WTC11 (cell line): Measurements from ENCODE around the gene GSG1L. TPM values are rescaled to one million over a fixed set of nuclear protein-coding genes. Genes with fewer than 3 reads are reported as not detected.

ENCODE experiments used
- ATAC-seq: fragments of 200-7000 bp; cut with Tn5 transposase; 2 replicates; pipeline ENCODE4 v1.10.0; 2021; ENCODE audit warnings: mild to moderate bottlenecking, moderate library complexity
- CTCF ChIA-PET: fragments of 300-600 bp; sonication (Branson Sonifier 250); formaldehyde crosslinking; loops from one replicate; lab custom pipeline; 2021; ENCODE audit warnings: antibody characterized with exemption; lab: Charles Lee
- POLR2A ChIA-PET: fragments of 350-600 bp; sonication (Branson Sonifier 250); formaldehyde crosslinking; loops from one replicate; lab custom pipeline; 2021; ENCODE audit warnings: antibody characterized with exemption; lab: Charles Lee
- DNase-seq: peaks from one replicate; pipeline ENCODE4 v3.0.0; 2021; ENCODE audit warnings: low spot score
- H3K27ac Mint-ChIP-seq: 2 replicates; pipeline ENCODE4 v1.8.0; 2021; ENCODE audit warnings: mixed read lengths
- H3K27me3 Mint-ChIP-seq: 2 replicates; pipeline ENCODE4 v1.8.0; 2021; ENCODE audit warnings: low read depth, mild to moderate bottlenecking, moderate library complexity, mixed read lengths
- H3K36me3 Mint-ChIP-seq: 2 replicates; pipeline ENCODE4 v1.8.0; 2021; ENCODE audit warnings: mixed read lengths
- H3K4me1 Mint-ChIP-seq: 2 replicates; pipeline ENCODE4 v1.8.0; 2022; ENCODE audit warnings: mixed read lengths
- H3K4me3 Mint-ChIP-seq: 2 replicates; pipeline ENCODE4 v1.8.0; 2021; ENCODE audit warnings: mild to moderate bottlenecking, moderate library complexity, mixed read lengths
- H3K9me3 Mint-ChIP-seq: 2 replicates; pipeline ENCODE4 v1.8.0; 2021; ENCODE audit warnings: mixed read lengths
- ATF6 ChIP-seq: sonication (generic); formaldehyde crosslinking; IDR thresholded peaks from 2 replicates; pipeline ENCODE4 v1.8.1; 2023; ENCODE audit warnings: mild to moderate bottlenecking, missing genetic modification reagents
- CREM ChIP-seq: sonication (generic); formaldehyde crosslinking; IDR thresholded peaks from 2 replicates; pipeline ENCODE4 v1.8.1; 2022; ENCODE audit warnings: mild to moderate bottlenecking, missing genetic modification reagents, moderate library complexity
- CTCF ChIP-seq: fragments of 200-600 bp; IDR thresholded peaks from 2 replicates; pipeline ENCODE4 v1.8.0; 2022; ENCODE audit warnings: antibody characterized with exemption
- ESRRA ChIP-seq: sonication (generic); formaldehyde crosslinking; IDR thresholded peaks from 2 replicates; pipeline ENCODE4 v1.8.1; 2022; ENCODE audit warnings: mild to moderate bottlenecking, missing genetic modification reagents, borderline replicate concordance
- HMGA2 ChIP-seq: fragments of 250-450 bp; sonication (Bioruptor Pico); IDR thresholded peaks from 2 replicates; pipeline ENCODE4 v1.4.0; 2021; ENCODE audit warnings: mild to moderate bottlenecking, moderate library complexity
- MLX ChIP-seq: sonication (generic); formaldehyde crosslinking; IDR thresholded peaks from 2 replicates; pipeline ENCODE4 v1.8.1; 2023; ENCODE audit warnings: mild to moderate bottlenecking, missing genetic modification reagents, moderate library complexity
- NFATC4 ChIP-seq: fragments of 250-450 bp; sonication (Bioruptor Pico); IDR thresholded peaks from 2 replicates; pipeline ENCODE4 v1.9.0; 2021; ENCODE audit warnings: mild to moderate bottlenecking
- NFE2L1 ChIP-seq: sonication (generic); formaldehyde crosslinking; IDR thresholded peaks from 2 replicates; pipeline ENCODE4 v1.8.1; 2023; ENCODE audit warnings: missing genetic modification reagents
- NR1H2 ChIP-seq: sonication (generic); formaldehyde crosslinking; IDR thresholded peaks from 2 replicates; pipeline ENCODE4 v1.9.0; 2021; ENCODE audit warnings: mild to moderate bottlenecking, moderate library complexity, missing genetic modification reagents
- RELA ChIP-seq: sonication (generic); formaldehyde crosslinking; IDR thresholded peaks from 2 replicates; pipeline ENCODE4 v1.8.1; 2022; ENCODE audit warnings: missing genetic modification reagents, mild to moderate bottlenecking, borderline replicate concordance
- SMAD4 ChIP-seq: sonication (generic); formaldehyde crosslinking; IDR thresholded peaks from 2 replicates; pipeline ENCODE4 v1.8.0; 2022; ENCODE audit warnings: mild to moderate bottlenecking, missing genetic modification reagents
- STAT6 ChIP-seq: sonication (generic); formaldehyde crosslinking; conservative IDR thresholded peaks from 2 replicates; pipeline ENCODE4 v1.8.1; 2023; ENCODE audit warnings: mild to moderate bottlenecking, low read depth, missing genetic modification reagents, moderate library complexity
- ZNF219 ChIP-seq: sonication (generic); formaldehyde crosslinking; IDR thresholded peaks from 2 replicates; pipeline ENCODE4 v1.8.0; 2023; ENCODE audit warnings: missing genetic modification reagents, mild to moderate bottlenecking, borderline replicate concordance
- ZNF263 ChIP-seq: sonication (generic); formaldehyde crosslinking; IDR thresholded peaks from 2 replicates; pipeline ENCODE4 v1.8.1; 2022; ENCODE audit warnings: low read depth, mild to moderate bottlenecking, moderate library complexity, missing genetic modification reagents
- total RNA-seq: library from RNA; stranded (reverse); gene quantifications from 3 replicates; pipeline ENCODE4 v1.2.3, GENCODE V29; 2021
- TF ChIP-seq, protein P1 (sequence below): sonication (generic); formaldehyde crosslinking; IDR thresholded peaks from 2 replicates; pipeline ENCODE4 v1.8.1; 2022; ENCODE audit warnings: missing genetic modification reagents, borderline replicate concordance
- TF ChIP-seq, protein P2 (sequence below): sonication (generic); formaldehyde crosslinking; IDR thresholded peaks from 2 replicates; pipeline ENCODE4 v1.8.1; 2022; ENCODE audit warnings: low read depth, mild to moderate bottlenecking, moderate library complexity, missing genetic modification reagents, borderline replicate concordance
- TF ChIP-seq, protein P3 (sequence below): sonication (generic); formaldehyde crosslinking; IDR thresholded peaks from 2 replicates; pipeline ENCODE4 v1.8.0; 2022; ENCODE audit warnings: missing genetic modification reagents

Gene GSG1L
- total RNA-seq, 1 experiment from 2014 or later, result 0.28 TPM

DNA sequence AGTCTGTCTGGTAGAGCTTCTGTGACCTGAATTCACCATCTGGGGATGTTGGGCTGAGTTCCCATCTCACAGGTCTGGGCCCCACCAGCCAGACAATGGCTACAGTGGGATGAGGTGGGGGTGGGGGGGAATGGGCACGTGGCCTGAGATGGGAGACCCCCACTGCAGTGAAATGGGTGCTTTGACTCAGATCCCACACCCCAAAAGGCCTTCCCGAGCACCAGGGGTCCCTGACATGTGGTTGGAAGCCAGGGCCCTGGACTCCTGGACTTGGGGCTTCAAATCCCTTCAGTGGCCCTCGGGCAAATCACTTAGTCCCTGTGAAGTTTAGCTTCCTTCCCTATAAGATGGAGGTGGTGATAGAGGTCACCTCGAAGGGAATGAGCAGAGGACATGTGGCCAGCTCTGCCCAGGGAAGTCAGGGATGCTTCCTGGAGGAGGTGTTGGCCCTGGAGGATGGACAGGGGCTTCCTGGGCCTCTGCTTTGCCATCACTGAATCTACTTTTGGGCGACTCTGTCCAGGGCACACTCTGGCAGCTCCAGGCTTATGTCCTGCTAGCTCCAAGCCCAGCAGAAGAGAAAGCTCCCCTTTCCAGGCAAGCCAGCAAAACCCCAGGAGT is 295.4 kb downstream of the GSG1L start:
- peaks cover 14% of the 10 kb centered on the region for H3K9me3 Mint-ChIP-seq

More for the DNA sequence above, 295.4 kb downstream of the GSG1L start:
- DNase-seq, result no peak
- ATAC-seq, result no peak
- H3K27ac Mint-ChIP-seq, result no peak overlapping the region
- TF ChIP-seq NFE2L1 (no peak), RELA (CRISPR knock-in tag) (no peak), ATF6 (CRISPR knock-in tag) (no peak), CTCF (no peak), ESRRA (no peak), MLX (CRISPR knock-in tag) (no peak), ZNF219 (CRISPR knock-in tag) (no peak), ZNF263 (CRISPR knock-in tag) (no peak), HMGA2 (no peak), SMAD4 (no peak), CREM (CRISPR knock-in tag) (no peak), STAT6 (CRISPR knock-in tag) (no peak), NFATC4 (no peak), NR1H2 (CRISPR knock-in tag) (no peak)
- TF ChIP-seq, protein P1, sequence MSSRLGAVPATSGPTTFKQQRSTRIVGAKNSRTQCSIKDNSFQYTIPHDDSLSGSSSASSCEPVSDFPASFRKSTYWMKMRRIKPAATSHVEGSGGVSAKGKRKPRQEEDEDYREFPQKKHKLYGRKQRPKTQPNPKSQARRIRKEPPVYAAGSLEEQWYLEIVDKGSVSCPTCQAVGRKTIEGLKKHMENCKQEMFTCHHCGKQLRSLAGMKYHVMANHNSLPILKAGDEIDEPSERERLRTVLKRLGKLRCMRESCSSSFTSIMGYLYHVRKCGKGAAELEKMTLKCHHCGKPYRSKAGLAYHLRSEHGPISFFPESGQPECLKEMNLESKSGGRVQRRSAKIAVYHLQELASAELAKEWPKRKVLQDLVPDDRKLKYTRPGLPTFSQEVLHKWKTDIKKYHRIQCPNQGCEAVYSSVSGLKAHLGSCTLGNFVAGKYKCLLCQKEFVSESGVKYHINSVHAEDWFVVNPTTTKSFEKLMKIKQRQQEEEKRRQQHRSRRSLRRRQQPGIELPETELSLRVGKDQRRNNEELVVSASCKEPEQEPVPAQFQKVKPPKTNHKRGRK, result no peak
- TF ChIP-seq, protein P2, sequence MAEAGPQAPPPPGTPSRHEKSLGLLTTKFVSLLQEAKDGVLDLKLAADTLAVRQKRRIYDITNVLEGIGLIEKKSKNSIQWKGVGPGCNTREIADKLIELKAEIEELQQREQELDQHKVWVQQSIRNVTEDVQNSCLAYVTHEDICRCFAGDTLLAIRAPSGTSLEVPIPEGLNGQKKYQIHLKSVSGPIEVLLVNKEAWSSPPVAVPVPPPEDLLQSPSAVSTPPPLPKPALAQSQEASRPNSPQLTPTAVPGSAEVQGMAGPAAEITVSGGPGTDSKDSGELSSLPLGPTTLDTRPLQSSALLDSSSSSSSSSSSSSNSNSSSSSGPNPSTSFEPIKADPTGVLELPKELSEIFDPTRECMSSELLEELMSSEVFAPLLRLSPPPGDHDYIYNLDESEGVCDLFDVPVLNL (CRISPR knock-in tag), result no peak
- TF ChIP-seq, protein P3, sequence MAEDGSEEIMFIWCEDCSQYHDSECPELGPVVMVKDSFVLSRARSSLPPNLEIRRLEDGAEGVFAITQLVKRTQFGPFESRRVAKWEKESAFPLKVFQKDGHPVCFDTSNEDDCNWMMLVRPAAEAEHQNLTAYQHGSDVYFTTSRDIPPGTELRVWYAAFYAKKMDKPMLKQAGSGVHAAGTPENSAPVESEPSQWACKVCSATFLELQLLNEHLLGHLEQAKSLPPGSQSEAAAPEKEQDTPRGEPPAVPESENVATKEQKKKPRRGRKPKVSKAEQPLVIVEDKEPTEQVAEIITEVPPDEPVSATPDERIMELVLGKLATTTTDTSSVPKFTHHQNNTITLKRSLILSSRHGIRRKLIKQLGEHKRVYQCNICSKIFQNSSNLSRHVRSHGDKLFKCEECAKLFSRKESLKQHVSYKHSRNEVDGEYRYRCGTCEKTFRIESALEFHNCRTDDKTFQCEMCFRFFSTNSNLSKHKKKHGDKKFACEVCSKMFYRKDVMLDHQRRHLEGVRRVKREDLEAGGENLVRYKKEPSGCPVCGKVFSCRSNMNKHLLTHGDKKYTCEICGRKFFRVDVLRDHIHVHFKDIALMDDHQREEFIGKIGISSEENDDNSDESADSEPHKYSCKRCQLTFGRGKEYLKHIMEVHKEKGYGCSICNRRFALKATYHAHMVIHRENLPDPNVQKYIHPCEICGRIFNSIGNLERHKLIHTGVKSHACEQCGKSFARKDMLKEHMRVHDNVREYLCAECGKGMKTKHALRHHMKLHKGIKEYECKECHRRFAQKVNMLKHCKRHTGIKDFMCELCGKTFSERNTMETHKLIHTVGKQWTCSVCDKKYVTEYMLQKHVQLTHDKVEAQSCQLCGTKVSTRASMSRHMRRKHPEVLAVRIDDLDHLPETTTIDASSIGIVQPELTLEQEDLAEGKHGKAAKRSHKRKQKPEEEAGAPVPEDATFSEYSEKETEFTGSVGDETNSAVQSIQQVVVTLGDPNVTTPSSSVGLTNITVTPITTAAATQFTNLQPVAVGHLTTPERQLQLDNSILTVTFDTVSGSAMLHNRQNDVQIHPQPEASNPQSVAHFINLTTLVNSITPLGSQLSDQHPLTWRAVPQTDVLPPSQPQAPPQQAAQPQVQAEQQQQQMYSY, result no peak
- TF ChIP-seq, all 79 proteins: peak for 0
- CTCF ChIA-PET, result interaction anchor here (1.0 to 2.4 kb wide), 2 partner anchors 12 to 70 kb away, joined by 4 to 7 read pairs; no protein-coding TSS in a partner anchor
- POLR2A ChIA-PET, result no interaction called here
- Mint-ChIP-seq H3K27me3 (no peaks in the 10 kb centered on the region), H3K4me3 (no peak overlapping the region), H3K36me3 (peaks cover 20% of the 10 kb centered on the region), H3K4me1 (no peaks in the 10 kb centered on the region)
